Stimulated activated CD4-positive, alpha-beta T cell treated with anti-CD3 and anti-CD28 coated beads, Interleukin-4, amount 100 ng/mL, for 4 hours (primary cell): ENCODE results near the gene BLM.

Source experiments
- DNase-seq, 2 experiments: peaks; one replicate each; pipeline ENCODE4 v3.0.0-alpha.2; 2020

The BLM gene

DNA sequence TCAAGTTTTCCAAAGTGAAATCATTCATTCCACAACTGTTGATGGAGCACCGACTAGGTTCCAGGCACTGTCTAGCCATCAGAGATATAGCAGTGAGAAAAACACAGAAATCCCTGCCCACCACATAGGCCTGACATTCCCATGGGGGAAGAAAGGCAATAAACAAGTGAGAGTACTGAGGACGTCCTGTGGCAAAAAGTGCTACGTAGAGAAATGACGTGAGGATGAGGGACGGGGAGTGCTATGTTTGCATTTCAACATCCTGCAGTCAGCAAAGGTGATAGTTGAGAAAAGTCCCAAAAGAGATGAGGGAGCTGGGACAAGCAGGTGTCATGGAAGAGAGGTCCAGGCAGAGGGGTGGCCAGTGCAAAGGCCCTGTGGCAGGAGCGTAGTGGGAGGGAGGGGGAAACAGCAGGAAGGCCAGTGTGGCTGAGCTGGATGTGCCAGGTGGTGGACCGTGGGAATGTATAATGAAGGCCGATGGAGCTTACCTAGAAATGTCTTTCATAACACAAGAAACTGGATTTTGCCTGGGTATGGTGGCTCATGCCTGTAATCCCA is 140.8 kb downstream of the BLM start:
- no peak for DNase-seq

- DNase-seq = no peak
These were observed 142.3 kb downstream of the BLM start for GRCh38 chr15:90859234-90860131.

- no peak for DNase-seq
These were observed 143.3 kb downstream of the BLM start for GRCh38 chr15:90860450-90860849.

DNA sequence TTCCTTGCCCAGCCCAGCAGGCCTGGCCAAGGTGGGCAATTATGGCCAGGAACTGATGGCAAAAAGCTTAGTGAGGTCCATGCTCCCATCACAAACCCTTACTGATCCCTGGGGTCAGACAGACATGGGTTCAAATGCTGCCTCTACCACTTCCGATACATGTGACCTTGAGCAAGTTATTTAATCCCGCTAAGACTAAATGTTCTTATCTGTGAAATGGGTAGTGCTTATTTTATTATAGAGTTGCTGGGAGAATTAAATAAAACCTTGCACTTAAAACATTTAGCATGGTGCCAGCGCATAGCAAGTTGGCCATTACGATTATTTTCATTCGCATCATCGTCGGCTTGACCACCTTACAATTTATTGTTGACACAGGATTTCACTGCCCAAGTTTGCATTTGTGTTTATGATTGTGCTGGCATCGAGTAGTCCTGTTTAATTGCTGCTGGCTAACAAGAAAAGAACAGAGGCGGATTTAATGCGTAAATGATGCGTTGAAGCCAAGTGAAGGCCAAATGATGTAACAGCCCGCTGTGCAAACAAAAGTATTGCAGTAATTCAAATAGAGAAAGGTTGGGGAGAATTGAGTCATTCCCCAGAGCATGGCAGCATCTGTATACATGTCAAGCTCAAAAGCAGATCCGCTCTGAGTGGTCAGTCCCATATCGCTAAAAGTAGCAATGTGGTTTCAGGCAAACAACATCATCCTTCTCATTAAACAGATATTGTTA is 144.0 kb downstream of the BLM start:
- DNase-seq = no peak

GRCh38 chr15:90862487-90862886 is 145.3 kb downstream of the BLM start:
- DNase-seq = no peak

DNA sequence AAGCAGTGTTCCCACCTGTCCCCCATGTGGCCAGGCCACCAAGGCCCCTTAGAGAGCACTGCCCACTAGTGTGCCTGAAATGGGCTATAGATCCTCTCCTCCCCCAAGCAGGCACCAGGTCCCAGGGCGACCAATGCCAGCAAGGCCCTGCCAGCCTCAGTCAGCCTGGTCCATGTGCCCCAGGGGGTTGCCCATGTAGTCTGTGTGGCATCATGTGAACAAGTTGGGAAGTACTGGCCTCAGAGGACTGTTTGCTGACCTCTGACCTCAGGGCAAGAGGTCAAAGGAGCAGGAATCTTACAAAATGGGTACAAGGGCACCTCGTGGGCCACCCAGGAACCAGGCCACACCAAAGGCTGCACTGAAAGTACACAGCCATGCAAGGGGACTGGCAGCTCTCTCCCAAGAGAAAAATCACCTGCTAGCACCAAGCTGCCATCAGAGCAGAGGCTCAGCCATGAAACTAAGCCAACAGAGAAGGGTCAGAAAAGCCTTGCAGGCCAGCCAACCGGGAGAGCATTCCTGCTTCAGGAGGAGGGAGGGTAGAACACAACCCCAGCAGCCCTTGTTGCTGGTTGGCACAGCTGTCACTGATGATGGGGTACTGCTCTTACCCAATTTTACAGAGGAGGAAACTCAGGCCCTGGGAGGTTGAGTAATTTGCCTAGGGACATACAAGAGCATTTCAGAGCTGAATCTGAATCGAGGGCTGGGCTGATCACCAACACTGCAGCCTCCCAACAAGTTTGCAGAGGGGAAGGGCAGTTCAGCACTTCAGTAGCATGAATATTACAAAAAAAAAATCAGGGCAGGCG is 146.0 kb downstream of the BLM start:
- DNase-seq = no peak

- no peak for DNase-seq
These were observed 146.8 kb downstream of the BLM start for GRCh38 chr15:90863987-90864386.

GRCh38 chr15:90864507-90864906 is 147.4 kb downstream of the BLM start:
- DNase-seq = no peak

DNA sequence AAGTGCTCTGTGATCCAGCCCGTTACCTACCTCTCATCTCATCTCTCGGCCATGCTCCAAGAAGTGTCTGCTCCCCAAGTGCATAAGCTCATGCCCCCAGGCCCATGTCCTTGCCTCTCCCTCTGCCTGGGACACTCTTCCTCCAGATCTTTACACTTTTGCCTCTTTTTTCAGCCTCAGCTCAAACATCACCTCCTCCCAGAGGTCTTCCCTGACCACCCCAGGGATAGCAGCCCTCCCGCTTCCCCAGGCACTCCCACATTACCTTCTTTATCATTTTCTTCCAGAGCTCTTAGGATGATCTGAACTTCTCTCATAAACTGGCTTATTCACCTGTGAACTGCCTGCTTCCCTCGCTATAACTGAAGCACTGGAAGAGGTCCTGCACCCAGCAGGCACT is 148.6 kb downstream of the BLM start:
- DNase-seq = no peak
